HCT116 (cell line): ENCODE data around the gene PTTG2. TPM values are rescaled to one million over a fixed set of nuclear protein-coding genes. Genes with fewer than 3 reads are reported as not detected.
A peak's percentile ranks its signal among the peaks of the same experiment; 100 is the strongest.

ENCODE experiments used
- ATAC-seq: fragments of 200-7000 bp; cut with Tn5 transposase; 2 replicates; pipeline ENCODE4 v1.9.1; 2020; ENCODE audit warnings: mild to moderate bottlenecking, moderate library complexity
- Bru-seq: library from RNA; stranded (reverse); fragments of 400-500 nt; gene quantifications from one replicate; lab custom pipeline; 2021; lab: Mats Ljungman, UMichigan
- BruChase-seq, 2 experiments: library from RNA; stranded (reverse); fragments of 400-500 nt; gene quantifications; one replicate each; lab custom pipeline; 2021; lab: Mats Ljungman, UMichigan
- BruUV-seq: library from RNA; stranded (reverse); fragments of 400-500 nt; replicated peaks from 2 replicates; lab custom pipeline; 2021; lab: Mats Ljungman, UMichigan
- CTCF ChIA-PET: fragments of 300-600 bp; sonication (Branson Sonifier 250); formaldehyde crosslinking; loops from one replicate; lab custom pipeline; 2021; ENCODE audit warnings: antibody characterized with exemption; lab: Charles Lee
- POLR2A ChIA-PET: fragments of 300-600, 350-600 bp; sonication (Branson Sonifier 250); formaldehyde crosslinking; loops from one replicate; lab custom pipeline; 2021; ENCODE audit warnings: antibody characterized with exemption; lab: Charles Lee
- RAD21 ChIA-PET, 2 experiments: fragments of 300-600 bp; sonication (Branson Sonifier 250); formaldehyde crosslinking; loops; one replicate each; lab custom pipeline; 2023; ENCODE audit warnings: low total read pairs in 2 of 2; ENCODE audit not compliant: uncharacterized antibody in 2 of 2, unreplicated experiment in 2 of 2, low non-redundant PET in 1 of 2; lab: Charles Lee
- DNase-seq: peaks from one replicate; pipeline ENCODE4 v3.0.0-alpha.2; 2010; ENCODE audit warnings: low read depth, low spot score
- H2AFZ ChIP-seq: fragments of 200-600 bp; shearing (Covaris generic), sonication (generic); 2 replicates; pipeline ENCODE4 v1.6.1; 2017; ENCODE audit warnings: low read depth, mixed run types, mixed read lengths, antibody characterized with exemption, low read length; ENCODE audit not compliant: poor library complexity, severe bottlenecking
- H3K27ac ChIP-seq: 2 replicates; pipeline ENCODE4 v1.5.1; 2012; ENCODE audit warnings: low read depth, low read length
- H3K27me3 ChIP-seq: fragments of 200-600 bp; sonication (generic); 2 replicates; pipeline ENCODE4 v1.6.1; 2016; ENCODE audit warnings: mixed run types, low read length, mixed read lengths; ENCODE audit not compliant: insufficient read depth
- H3K36me3 ChIP-seq, 2 experiments: fragments of 200-500 bp in 1 of 2; fragments of 200-600 bp in 1 of 2; sonication (Bioruptor generic) in 1 of 2; sonication (generic) in 1 of 2; 2 replicates each; pipeline versions ENCODE4 v1.5.1 to v1.6.1; 2014 to 2016; ENCODE audit warnings: low read length in 2 of 2, inconsistent platforms in 1 of 2, mixed read lengths in 1 of 2, mixed run types in 1 of 2; ENCODE audit not compliant: insufficient read depth in 2 of 2, control insufficient read depth in 1 of 2
- H3K4me1 ChIP-seq, 2 experiments: fragments of 200-600 bp in 1 of 2; sonication (generic) in 1 of 2; 2 replicates each; pipeline versions ENCODE4 v1.5.1 to v1.6.1; 2012 to 2017; ENCODE audit warnings: low read length in 2 of 2, inconsistent platforms in 1 of 2, mild to moderate bottlenecking in 1 of 2, mixed read lengths in 1 of 2, mixed run types in 1 of 2, moderate library complexity in 1 of 2; ENCODE audit not compliant: insufficient read depth in 2 of 2, control insufficient read depth in 1 of 2
- H3K4me2 ChIP-seq: fragments of 200-600 bp; sonication (generic); 2 replicates; pipeline ENCODE4 v1.6.1; 2017; ENCODE audit warnings: mixed run types, low read length, mixed read lengths
- H3K4me3 ChIP-seq, 2 experiments: fragments of 200-600 bp in 1 of 2; sonication (generic) in 1 of 2; replicated peaks in 1 of 2; 2 replicates each; pipeline ENCODE4 v1.5.1; 2011 to 2016; ENCODE audit warnings: low read length in 2 of 2, control low read depth in 1 of 2, low read depth in 1 of 2, mild to moderate bottlenecking in 1 of 2, mixed read lengths in 1 of 2, mixed run types in 1 of 2
- H3K79me2 ChIP-seq: fragments of 200-600 bp; sonication (generic); 2 replicates; pipeline ENCODE4 v1.6.1; 2017; ENCODE audit warnings: mild to moderate bottlenecking, mixed run types, low read length, moderate library complexity, mixed read lengths; ENCODE audit not compliant: insufficient read depth
- H3K9ac ChIP-seq: fragments of 200-600 bp; sonication (generic); 2 replicates; pipeline ENCODE4 v1.6.1; 2016; ENCODE audit warnings: low read length, mixed read lengths
- H3K9me2 ChIP-seq: fragments of 200-600 bp; sonication (generic), shearing (Covaris generic); 2 replicates; pipeline ENCODE4 v1.6.1; 2017; ENCODE audit warnings: mixed run types, mild to moderate bottlenecking, moderate library complexity; ENCODE audit not compliant: insufficient read depth
- H3K9me3 ChIP-seq, 2 experiments: fragments of 200-500 bp in 1 of 2; fragments of 200-600 bp in 1 of 2; sonication (Bioruptor generic) in 1 of 2; sonication (generic) in 1 of 2; 2 replicates each; pipeline ENCODE4 v1.6.1; 2014 to 2017; ENCODE audit warnings: low read length in 2 of 2, mixed read lengths in 2 of 2, inconsistent platforms in 1 of 2, low read depth in 1 of 2, mild to moderate bottlenecking in 1 of 2, mixed run types in 1 of 2, moderate library complexity in 1 of 2; ENCODE audit not compliant: control insufficient read depth in 1 of 2, insufficient read depth in 1 of 2
- H4K20me1 ChIP-seq: fragments of 200-600 bp; sonication (generic), shearing (Covaris generic); 2 replicates; pipeline ENCODE4 v1.6.1; 2017; ENCODE audit warnings: mixed run types, mild to moderate bottlenecking, moderate library complexity; ENCODE audit not compliant: insufficient read depth
- ELF1 ChIP-seq: IDR thresholded peaks from 2 replicates; pipeline ENCODE4 v1.6.1; 2012; ENCODE audit warnings: low read depth, borderline replicate concordance
- EZH2phosphoT487 ChIP-seq: fragments of 200-600 bp; IDR thresholded peaks from 2 replicates; pipeline ENCODE4 v1.6.1; 2018; ENCODE audit warnings: antibody characterized with exemption, borderline replicate concordance
- POLR2A ChIP-seq: IDR thresholded peaks from 2 replicates; pipeline ENCODE4 v1.7.0; 2011; ENCODE audit warnings: borderline replicate concordance; ENCODE audit not compliant: insufficient read depth, insufficient read length; ENCODE audit errors: extremely low read depth
- POLR2AphosphoS5 ChIP-seq: IDR thresholded peaks from 2 replicates; pipeline ENCODE4 v1.6.1; 2011; ENCODE audit warnings: mild to moderate bottlenecking, low read depth, low read length, moderate library complexity
- RAD21 ChIP-seq: IDR thresholded peaks from 2 replicates; pipeline ENCODE4 v1.6.1; 2012; ENCODE audit warnings: low read depth, mild to moderate bottlenecking
- SIN3A ChIP-seq: IDR thresholded peaks from 2 replicates; pipeline ENCODE4 v1.6.1; 2012; ENCODE audit warnings: low read depth
- SP1 ChIP-seq: IDR thresholded peaks from 2 replicates; pipeline ENCODE4 v1.6.1; 2012; ENCODE audit warnings: low read depth
- TCF7L2 ChIP-seq: IDR thresholded peaks from 2 replicates; pipeline ENCODE4 v1.7.0; 2011; ENCODE audit warnings: borderline replicate concordance, inconsistent platforms; ENCODE audit not compliant: insufficient read depth, insufficient read length; ENCODE audit errors: extremely low read depth
- YY1 ChIP-seq: IDR thresholded peaks from 2 replicates; pipeline ENCODE4 v1.6.1; 2011; ENCODE audit warnings: low read length, low read depth, moderate library complexity, mild to moderate bottlenecking; ENCODE audit not compliant: insufficient replicate concordance; ENCODE audit errors: extremely low read depth
- ZFX ChIP-seq: fragments of 450-650 bp; IDR thresholded peaks from 2 replicates; pipeline ENCODE4 v1.6.1; 2017
- ZNF274 ChIP-seq: fragments of 200-500 bp; sonication (Bioruptor generic); IDR thresholded peaks from 2 replicates; pipeline ENCODE4 v1.6.1; 2014; ENCODE audit warnings: mild to moderate bottlenecking, low read depth, low read length, inconsistent platforms
- intact Hi-C: fragments of 100-400 bp; cut with micrococcal nuclease; formaldehyde crosslinking; loops from 2 replicates; pipeline ENCODE4 v1.10.0; 2022
- long read RNA-seq: library from polyadenylated mRNA; unstranded; transcript quantifications from one replicate; pipeline ENCODE4 v2.0.0, GENCODE V29; 2021; ENCODE audit not compliant: unreplicated experiment
- polyA plus RNA-seq: library from polyadenylated mRNA; unstranded; fragments of >200 nt; gene quantifications from 2 replicates; pipeline ENCODE4 v1.2.1, GENCODE V29; 2012; ENCODE audit warnings: missing spikeins
- total RNA-seq: library from RNA; stranded (reverse); gene quantifications from one replicate; pipeline ENCODE4 v1.2.1, GENCODE V29; 2021; ENCODE audit not compliant: unreplicated experiment
- TF ChIP-seq, protein P1 (sequence below): IDR thresholded peaks from 2 replicates; pipeline ENCODE4 v1.6.1; 2011; ENCODE audit warnings: mild to moderate bottlenecking, low read length, moderate library complexity; ENCODE audit not compliant: insufficient replicate concordance; ENCODE audit errors: extremely low read depth

The PTTG2 gene
- not detected for total RNA-seq
- polyA plus RNA-seq = not detected in 2 replicates
- Bru-seq, nascent RNA = percentile 44 among the genes with signal in this experiment
- percentile 9 among the genes with signal in this experiment for BruChase-seq, experiment 1, labeled RNA remaining after a 6-hour chase
- percentile 44 among the genes with signal in this experiment for BruChase-seq, experiment 2, labeled RNA remaining after a 2-hour chase
- long read RNA-seq = 0 reads

DNA sequence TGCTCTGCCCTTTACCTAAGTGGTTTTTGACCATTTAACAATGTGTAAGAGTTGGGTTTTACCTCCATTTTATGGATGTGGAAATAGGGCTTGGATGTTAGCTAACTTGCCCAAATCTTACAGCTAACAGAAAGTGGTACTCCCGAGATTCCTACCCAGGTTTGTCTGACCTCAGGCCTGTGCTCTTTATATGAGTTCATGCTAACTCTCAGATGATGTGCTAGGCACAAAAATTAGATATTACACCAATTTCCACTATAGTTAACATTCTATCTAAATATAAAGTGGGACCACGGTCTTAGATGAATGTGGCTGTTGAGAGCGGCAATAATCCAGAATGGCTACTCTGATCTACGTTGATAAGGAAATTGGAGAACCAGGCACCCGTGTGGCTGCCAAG is at the start of gene PTTG2:
Gene PTTG2, plus strand, starts transcription at position 301 of the 400 bp plus-strand sequence. Its CDS starts 37 bp downstream, at position 338.
- no peak within 1 kb of the TSS for H3K9ac ChIP-seq
- no peak for DNase-seq
- no TSS peak for BruUV-seq
- H3K36me3 ChIP-seq = no peaks in the 10 kb centered on the region
- CTCF ChIA-PET = no interaction called here
- RAD21 ChIA-PET = no interaction called here
- H3K4me2 ChIP-seq = no peak within 1 kb of the TSS
- H3K4me3 ChIP-seq = no peak within 1 kb of the TSS
- TF ChIP-seq ZFX (no peak), RAD21 (no peak), YY1 (no peak), SP1 (no peak), ZNF274 (no peak), POLR2A (no peak), ELF1 (no peak), SIN3A (no peak), EZH2phosphoT487 (no peak), TCF7L2 (no peak), POLR2AphosphoS5 (no peak)
- TF ChIP-seq, protein P1, sequence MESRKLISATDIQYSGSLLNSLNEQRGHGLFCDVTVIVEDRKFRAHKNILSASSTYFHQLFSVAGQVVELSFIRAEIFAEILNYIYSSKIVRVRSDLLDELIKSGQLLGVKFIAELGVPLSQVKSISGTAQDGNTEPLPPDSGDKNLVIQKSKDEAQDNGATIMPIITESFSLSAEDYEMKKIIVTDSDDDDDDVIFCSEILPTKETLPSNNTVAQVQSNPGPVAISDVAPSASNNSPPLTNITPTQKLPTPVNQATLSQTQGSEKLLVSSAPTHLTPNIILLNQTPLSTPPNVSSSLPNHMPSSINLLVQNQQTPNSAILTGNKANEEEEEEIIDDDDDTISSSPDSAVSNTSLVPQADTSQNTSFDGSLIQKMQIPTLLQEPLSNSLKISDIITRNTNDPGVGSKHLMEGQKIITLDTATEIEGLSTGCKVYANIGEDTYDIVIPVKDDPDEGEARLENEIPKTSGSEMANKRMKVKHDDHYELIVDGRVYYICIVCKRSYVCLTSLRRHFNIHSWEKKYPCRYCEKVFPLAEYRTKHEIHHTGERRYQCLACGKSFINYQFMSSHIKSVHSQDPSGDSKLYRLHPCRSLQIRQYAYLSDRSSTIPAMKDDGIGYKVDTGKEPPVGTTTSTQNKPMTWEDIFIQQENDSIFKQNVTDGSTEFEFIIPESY = no peak
- no peaks in the 10 kb centered on the region for H3K4me1 ChIP-seq
- POLR2A ChIA-PET = no interaction called here
- no peaks in the 10 kb centered on the region for H3K9me3 ChIP-seq
- no peaks in the 10 kb centered on the region for H3K9me2 ChIP-seq
- no peak within 1 kb of the TSS for H2AFZ ChIP-seq
- intact Hi-C loops = no loop called here
- H4K20me1 ChIP-seq = no peaks in the 10 kb centered on the region
- H3K27me3 ChIP-seq = no peaks in the 10 kb centered on the region
- H3K79me2 ChIP-seq = no peaks in the 10 kb centered on the region
- no peak for ATAC-seq
- H3K27ac ChIP-seq = no peak within 1 kb of the TSS
